AG04449 (cell line): ENCODE measurements around the gene BBX.

ENCODE experiments used
- CTCF ChIA-PET: fragments of 350-600 bp; formaldehyde crosslinking; extraction: SDS; loops from one replicate; lab custom pipeline; 2021; ENCODE audit warnings: antibody characterized with exemption; lab: Yijun Ruan, JAX
- POLR2A ChIA-PET: fragments of 400-600, 350-600 bp; formaldehyde crosslinking; extraction: SDS; loops from one replicate; lab custom pipeline; 2020; ENCODE audit warnings: antibody characterized with exemption, inconsistent platforms; lab: Yijun Ruan, JAX
- DNase-seq: peaks from one replicate; pipeline ENCODE4 v3.0.0-alpha.2; 2010; ENCODE audit warnings: low read depth, low spot score
- H3K4me3 ChIP-seq: 2 replicates; pipeline ENCODE4 v1.5.1; 2011; ENCODE audit warnings: low read depth, mild to moderate bottlenecking, control low read depth, low read length
- TF ChIP-seq, protein P1 (sequence below): IDR thresholded peaks from one replicate; pipeline ENCODE4 v1.5.1; 2011; ENCODE audit warnings: mild to moderate bottlenecking, moderate library complexity, low read length, control low read depth, inconsistent platforms; ENCODE audit not compliant: insufficient read depth; ENCODE audit errors: missing control alignments

Gene BBX

DNA sequence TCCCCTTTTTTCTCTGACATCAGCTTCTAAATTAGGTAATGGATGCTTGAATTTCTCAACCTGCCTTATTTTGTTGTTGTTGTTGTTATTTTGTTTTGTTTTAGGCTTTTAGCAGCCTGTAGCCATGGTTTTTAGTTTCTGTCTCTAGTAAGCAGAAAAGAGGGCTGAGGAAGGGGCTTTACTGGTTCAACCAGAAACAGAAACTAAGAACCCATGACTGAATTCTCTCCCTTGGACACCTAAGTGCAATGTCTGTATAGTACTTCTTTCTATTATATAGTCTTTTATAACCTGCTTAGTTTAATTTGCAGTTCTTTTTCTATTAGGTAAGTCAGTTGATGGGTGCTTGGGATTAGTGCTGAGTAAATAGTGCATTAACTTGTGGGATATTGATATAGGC is 129.0 kb downstream of the BBX start:
- TF ChIP-seq, protein P1, sequence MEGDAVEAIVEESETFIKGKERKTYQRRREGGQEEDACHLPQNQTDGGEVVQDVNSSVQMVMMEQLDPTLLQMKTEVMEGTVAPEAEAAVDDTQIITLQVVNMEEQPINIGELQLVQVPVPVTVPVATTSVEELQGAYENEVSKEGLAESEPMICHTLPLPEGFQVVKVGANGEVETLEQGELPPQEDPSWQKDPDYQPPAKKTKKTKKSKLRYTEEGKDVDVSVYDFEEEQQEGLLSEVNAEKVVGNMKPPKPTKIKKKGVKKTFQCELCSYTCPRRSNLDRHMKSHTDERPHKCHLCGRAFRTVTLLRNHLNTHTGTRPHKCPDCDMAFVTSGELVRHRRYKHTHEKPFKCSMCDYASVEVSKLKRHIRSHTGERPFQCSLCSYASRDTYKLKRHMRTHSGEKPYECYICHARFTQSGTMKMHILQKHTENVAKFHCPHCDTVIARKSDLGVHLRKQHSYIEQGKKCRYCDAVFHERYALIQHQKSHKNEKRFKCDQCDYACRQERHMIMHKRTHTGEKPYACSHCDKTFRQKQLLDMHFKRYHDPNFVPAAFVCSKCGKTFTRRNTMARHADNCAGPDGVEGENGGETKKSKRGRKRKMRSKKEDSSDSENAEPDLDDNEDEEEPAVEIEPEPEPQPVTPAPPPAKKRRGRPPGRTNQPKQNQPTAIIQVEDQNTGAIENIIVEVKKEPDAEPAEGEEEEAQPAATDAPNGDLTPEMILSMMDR = no peak
- no peak overlapping the region for H3K4me3 ChIP-seq
- CTCF ChIA-PET = no interaction called here
- POLR2A ChIA-PET = no interaction called here
- DNase-seq = no peak

DNA sequence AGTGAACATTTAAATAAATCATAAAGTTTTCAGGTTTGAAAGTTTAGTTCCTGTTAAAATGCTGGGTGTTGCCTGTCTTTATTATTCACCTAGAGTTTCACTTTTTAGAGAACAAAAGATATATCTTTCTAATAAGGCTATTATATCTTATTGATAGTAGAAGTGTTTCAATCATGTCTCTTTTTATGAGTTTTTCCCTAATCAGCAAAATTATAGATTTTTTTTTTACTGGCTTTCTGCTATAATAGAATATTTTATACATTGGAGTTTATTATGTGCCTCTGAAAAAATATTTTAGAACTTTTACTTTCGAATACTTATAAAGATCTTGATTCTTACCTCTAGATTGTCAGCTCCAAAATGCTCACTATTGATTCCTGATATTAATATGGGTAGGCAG is 131.5 kb downstream of the BBX start:
- DNase-seq = no peak
- ChIA-PET CTCF (interaction anchor here (2.0 kb wide), 1 partner anchor 12 kb away, joined by 7 read pairs; no protein-coding TSS in a partner anchor), POLR2A (no interaction called here)
- TF ChIP-seq, protein P1 = no peak
- H3K4me3 ChIP-seq = no peak overlapping the region

DNA sequence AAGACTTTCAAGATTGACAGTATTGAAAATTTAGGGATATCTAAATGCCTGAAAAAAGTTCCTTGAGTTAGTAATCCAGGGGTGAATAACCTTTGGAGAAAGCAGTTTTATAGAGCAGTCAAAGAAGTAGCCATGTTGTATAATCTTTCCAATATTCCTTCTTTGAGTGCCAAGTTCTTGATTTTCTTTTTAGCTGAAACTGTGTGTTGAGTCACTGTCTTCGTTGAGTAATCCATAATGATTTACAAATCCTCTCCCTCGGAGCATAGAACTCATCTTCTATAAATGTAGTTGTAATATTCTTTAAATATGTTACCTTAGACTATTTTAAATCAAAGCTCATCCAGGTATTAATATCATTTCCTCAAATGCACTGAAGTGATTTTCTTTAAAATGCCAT is 135.2 kb downstream of the BBX start:
- CTCF ChIA-PET = interaction anchor here (0.8 to 10.5 kb wide), 11 partner anchors 15 to 820 kb away, joined by 3 to 172 read pairs (median 5); no protein-coding TSS in a partner anchor
- no peak for DNase-seq

DNA sequence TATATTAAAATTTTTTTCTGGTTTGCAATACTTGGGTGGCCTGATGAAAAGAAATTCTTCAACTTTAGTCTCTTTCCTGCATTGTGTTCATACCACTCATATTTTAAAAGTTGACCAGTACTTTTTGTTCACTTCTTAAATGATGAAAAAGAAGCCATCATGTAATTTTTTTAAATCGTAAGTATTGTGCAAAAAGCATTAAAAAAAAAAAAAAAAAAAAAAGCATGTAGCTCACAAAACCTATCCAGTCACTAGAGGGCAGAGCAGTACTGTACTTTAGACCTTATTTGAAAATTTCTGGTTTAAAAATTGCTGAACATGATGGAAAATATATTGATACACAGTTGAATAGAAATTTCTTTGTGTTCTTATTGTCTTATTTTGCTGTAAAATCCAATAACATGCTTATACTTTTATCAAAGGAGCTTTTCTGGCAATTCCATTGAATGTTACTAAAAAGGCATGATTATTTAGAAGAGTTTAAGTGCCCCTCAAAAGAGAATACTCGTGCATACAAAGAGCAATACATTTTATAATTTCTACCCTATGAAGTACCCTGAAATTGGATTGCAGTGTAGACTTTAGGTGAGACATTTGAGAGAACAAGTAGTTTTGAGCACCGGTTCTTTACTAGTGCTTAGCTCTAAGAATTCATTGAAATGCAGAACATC is 137.7 kb downstream of the BBX start:
- H3K4me3 ChIP-seq = no peak overlapping the region
- POLR2A ChIA-PET = interaction anchor here (0.6 kb wide), 2 partner anchors 208 to 425 kb away, joined by 3 to 6 read pairs; no protein-coding TSS in a partner anchor
- CTCF ChIA-PET = interaction anchor here (0.7 to 10.5 kb wide), 37 partner anchors 11 to 893 kb away, joined by 3 to 172 read pairs (median 6); no protein-coding TSS in a partner anchor
- TF ChIP-seq, protein P1 = peak; percentile 37
- peak; percentile 53 for DNase-seq

More for the DNA sequence above, 135.2 kb downstream of the BBX start:
- TF ChIP-seq, protein P1 = no peak
- no peak overlapping the region for H3K4me3 ChIP-seq
- POLR2A ChIA-PET = no interaction called here

DNA sequence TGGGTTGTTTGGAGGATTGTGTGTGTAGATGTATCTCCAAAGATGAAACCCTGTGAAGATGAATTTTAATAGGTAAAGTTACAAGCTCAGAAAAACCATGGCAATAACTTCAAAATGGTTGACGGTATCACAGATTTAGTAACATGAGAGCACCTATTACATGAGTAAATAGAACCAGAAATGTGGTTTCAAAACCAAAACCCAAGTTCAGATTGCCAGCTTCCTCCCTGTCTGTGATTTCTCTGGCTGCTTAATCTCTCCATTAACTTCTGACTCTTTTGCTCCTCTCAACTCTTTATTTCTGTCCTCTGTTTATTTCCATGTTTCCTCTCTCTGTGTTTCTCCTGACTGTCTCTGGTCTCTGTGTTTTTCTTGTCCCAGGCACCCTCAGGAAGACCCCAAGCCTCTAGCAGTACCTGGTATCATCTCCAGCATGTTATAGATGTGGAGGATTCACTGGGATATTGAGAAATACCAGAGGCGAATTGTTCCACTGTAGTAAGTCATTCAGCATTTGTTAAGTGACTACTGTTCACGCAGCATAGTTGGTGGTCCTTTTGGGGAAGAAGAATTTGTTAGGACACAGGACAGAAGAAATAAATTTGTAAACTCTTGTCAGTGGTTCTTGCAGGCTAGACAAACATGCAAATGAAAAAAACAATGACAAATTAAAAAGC is 138.8 kb downstream of the BBX start:
- DNase-seq = no peak
- TF ChIP-seq, protein P1 = no peak
- CTCF ChIA-PET = interaction anchor here (0.8 to 10.5 kb wide), 25 partner anchors 10 to 817 kb away, joined by 3 to 172 read pairs (median 8); no protein-coding TSS in a partner anchor
- POLR2A ChIA-PET = no interaction called here
- no peak overlapping the region for H3K4me3 ChIP-seq

DNA sequence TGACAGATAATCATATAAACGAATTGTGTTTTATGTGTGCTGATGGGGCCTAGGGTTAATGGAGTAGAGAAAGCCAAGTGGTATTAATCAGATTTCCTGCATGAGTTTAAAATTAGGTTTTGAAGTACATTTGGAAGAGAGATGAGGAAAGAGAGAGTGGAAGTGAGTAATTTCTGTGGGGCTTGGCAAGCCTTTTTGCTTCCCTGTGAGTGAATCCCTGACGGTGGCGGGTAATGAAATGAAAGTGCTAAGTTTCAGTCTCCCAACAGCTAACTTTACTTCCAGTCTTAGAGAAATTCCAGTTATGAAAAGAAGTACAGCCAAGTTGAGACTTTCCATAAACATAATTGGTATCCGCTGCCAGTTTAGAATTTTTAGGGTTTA is 139.4 kb downstream of the BBX start:
- no peak overlapping the region; the same call in 1 of the 2 replicates for H3K4me3 ChIP-seq
- TF ChIP-seq, protein P1 = no peak
- POLR2A ChIA-PET = no interaction called here
- no peak for DNase-seq
- CTCF ChIA-PET = interaction anchor here (0.8 to 10.5 kb wide), 13 partner anchors 10 to 816 kb away, joined by 3 to 172 read pairs (median 12); no protein-coding TSS in a partner anchor
